ENCODE results near the gene ABTB2. TPM values are rescaled to one million over a fixed set of nuclear protein-coding genes. Genes with fewer than 3 reads are reported as not detected.

ABTB2 gene
- total and polyA plus RNA-seq, 9 of the 15 experiments (the other 6 are each of a cell fraction or from before 2014, with no cell fraction given), result 0.03 to 0.18 (median 0.12) TPM; not detected in 2

DNA sequence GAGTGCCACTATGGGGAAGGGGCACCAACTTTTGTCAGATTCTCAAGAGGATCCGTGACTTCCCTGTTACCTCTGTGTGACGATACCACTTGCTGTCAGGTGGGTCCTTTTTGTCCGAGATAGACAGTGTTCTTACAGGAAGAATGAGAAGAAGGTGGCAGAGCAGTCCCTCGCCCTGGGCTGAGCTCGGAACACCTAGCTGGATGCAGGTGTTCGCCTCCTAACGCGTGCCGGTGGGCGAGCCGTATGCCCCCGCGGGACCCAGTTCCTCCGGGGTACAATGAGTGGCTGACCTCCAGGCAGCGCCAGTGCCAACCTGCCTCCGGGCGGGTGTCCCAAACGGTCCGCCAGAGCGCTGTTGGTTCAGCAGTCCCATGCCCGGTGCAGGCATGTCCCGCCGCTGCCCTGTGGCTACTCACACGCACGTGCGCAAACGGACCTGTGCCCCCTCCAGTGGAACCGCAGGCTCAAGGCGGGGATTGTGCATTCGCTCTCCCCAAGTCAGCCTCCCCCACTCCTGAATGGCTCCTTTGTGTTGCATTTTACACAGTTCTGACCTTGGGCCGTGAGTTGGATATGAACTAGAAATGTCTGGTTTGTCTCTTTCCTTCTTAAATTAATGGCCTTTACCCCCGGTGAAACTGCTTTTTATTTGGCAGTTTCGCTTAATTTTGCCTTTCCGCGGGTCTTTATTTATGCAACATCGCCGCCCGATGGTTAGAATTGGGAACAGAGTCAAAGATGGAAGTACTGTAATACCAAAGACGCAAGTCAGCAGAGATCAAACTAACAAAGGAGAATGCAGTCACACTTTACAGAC lies 1.1 kb upstream of the ABTB2 start (continued):
- TF ChIP-seq, protein P1, sequence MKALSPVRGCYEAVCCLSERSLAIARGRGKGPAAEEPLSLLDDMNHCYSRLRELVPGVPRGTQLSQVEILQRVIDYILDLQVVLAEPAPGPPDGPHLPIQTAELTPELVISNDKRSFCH (CRISPR knock-in tag; IDR thresholded peaks at IDR 0.05), result no peak
- TF ChIP-seq, protein P1 (tag; IDR thresholded peaks at IDR 0.05), result no peak
- no peak for TF ChIP-seq NFXL1 (CRISPR knock-in tag; IDR thresholded peaks at IDR 0.05)
- peak; percentile 46 for TF ChIP-seq BRD9 (IDR thresholded peaks at IDR 0.05; ENCODE audit: low read depth, partially characterized antibody)
- no peak for TF ChIP-seq ZNF507 (tag; conservative IDR thresholded peaks at IDR 0.05)
- no peak for TF ChIP-seq TEAD2 (tag; IDR thresholded peaks at IDR 0.05)
- no peak for TF ChIP-seq ZNF224 (CRISPR knock-in tag; IDR thresholded peaks at IDR 0.05)
- 0 out of 2 replicates have a peak, but pooled peaks have one; percentile 38 for TF ChIP-seq MAFF (IDR thresholded peaks at IDR 0.05; ENCODE audit: low read length)
- TF ChIP-seq YBX1 (IDR thresholded peaks at IDR 0.05), result no peak
- TF ChIP-seq NR1H2 (CRISPR knock-in tag; IDR thresholded peaks at IDR 0.05), result no peak
- no peak for TF ChIP-seq ZNF707 (CRISPR knock-in tag; conservative IDR thresholded peaks at IDR 0.05)
- no peak for TF ChIP-seq KDM5B (IDR thresholded peaks at IDR 0.05; ENCODE audit: insufficient replicate concordance, low read depth, low read length)
- no peak for TF ChIP-seq RFX1 (IDR thresholded peaks at IDR 0.05)
- no peak for TF ChIP-seq ZNF644 (tag; IDR thresholded peaks at IDR 0.05; ENCODE audit: low read depth)
- TF ChIP-seq YY1 (IDR thresholded peaks at IDR 0.05; ENCODE audit: borderline replicate concordance in 1 of 3, control insufficient read depth in 1 of 3, extremely low read depth in 1 of 3, insufficient read depth in 3 of 3, insufficient read length in 1 of 3, insufficient replicate concordance in 2 of 3, low read depth in 1 of 3, low read length in 2 of 3), result peak in 1 of 3 experiments; percentile 22
- no peak for TF ChIP-seq SREBF2 (CRISPR knock-in tag; IDR thresholded peaks at IDR 0.05)
- TF ChIP-seq NONO (IDR thresholded peaks at IDR 0.05; ENCODE audit: low read depth in 2 of 2, low read length in 1 of 2), result no peak
- no peak for TF ChIP-seq ZFPM2 (CRISPR knock-in tag; IDR thresholded peaks at IDR 0.05)
- TF ChIP-seq ZNF354B (CRISPR knock-in tag; IDR thresholded peaks at IDR 0.05), result no peak
- TF ChIP-seq CEBPB (tag; IDR thresholded peaks at IDR 0.05), result no peak
- no peak for TF ChIP-seq DPF2 (IDR thresholded peaks at IDR 0.05)
- no peak for TF ChIP-seq HDAC6 (IDR thresholded peaks at IDR 0.05; ENCODE audit: low read depth, low read length)
- no peak for TF ChIP-seq FOS (IDR thresholded peaks at IDR 0.05; ENCODE audit: extremely low read depth, insufficient read length)
- no peak for TF ChIP-seq MEF2A (IDR thresholded peaks at IDR 0.05; ENCODE audit: control insufficient read depth, low read depth, low read length)
- no peak for TF ChIP-seq SAFB2 (IDR thresholded peaks at IDR 0.05; ENCODE audit: borderline replicate concordance, low read depth, low read length, severe bottlenecking)
- TF ChIP-seq ZNF324 (CRISPR knock-in tag; IDR thresholded peaks at IDR 0.05), result peak; percentile 13; the same call in 1 of the 2 replicates
- TF ChIP-seq NR2C1 (IDR thresholded peaks at IDR 0.05), result no peak
- no peak for TF ChIP-seq NR2C1 (tag; IDR thresholded peaks at IDR 0.05)
- TF ChIP-seq TCF7L2 (IDR thresholded peaks at IDR 0.05; ENCODE audit: low read depth, low read length), result no peak
- TF ChIP-seq TEAD1 (CRISPR knock-in tag; IDR thresholded peaks at IDR 0.05), result no peak
- no peak for TF ChIP-seq SMAD3 (CRISPR knock-in tag; conservative IDR thresholded peaks at IDR 0.05)
- TF ChIP-seq HDAC8 (tag; IDR thresholded peaks at IDR 0.05), result no peak

Measured in K562 (cell line).